Spleen (tissue), 11 donors: Measurements from ENCODE around the gene PRPSAP1. TPM values are rescaled to one million over a fixed set of nuclear protein-coding genes. Genes with fewer than 3 reads are reported as not detected.
A peak's percentile ranks its signal among the peaks of the same experiment; 100 is the strongest.
"Not testable (repeated sequence)": the region's sequence is repeated elsewhere in the genome, so short reads cannot be mapped to it uniquely, and the experiment has no call there.

Source experiments
- DNase-seq: peaks from one replicate; pipeline ENCODE4 v3.0.0-alpha.2; 2020
- H3K27ac ChIP-seq, 8 donors: fragments of 200-600 bp; sonication (generic) in 7 of 8; 1 replicate in 4 of 8; 2 replicates in 4 of 8; pipeline versions ENCODE4 v1.5.0 to v1.8.0; 2016 to 2021; ENCODE audit warnings: inconsistent platforms in 4 of 8, mild to moderate bottlenecking in 4 of 8, moderate library complexity in 1 of 8
- H3K27me3 ChIP-seq, 7 donors: fragments of 200-600 bp; sonication (generic) in 6 of 7; replicated peaks in 1 of 7; 1 replicate in 4 of 7; 2 replicates in 3 of 7; pipeline versions ENCODE4 v1.5.0 to v1.8.0; 2016 to 2021; ENCODE audit warnings: inconsistent platforms in 3 of 7, mild to moderate bottlenecking in 1 of 7
- H3K36me3 ChIP-seq, 6 donors: fragments of 200-600 bp; sonication (generic) in 5 of 6; 1 replicate in 4 of 6; 2 replicates in 2 of 6; pipeline versions ENCODE4 v1.5.0 to v1.8.0; 2016 to 2021; ENCODE audit warnings: inconsistent platforms in 2 of 6
- H3K4me1 ChIP-seq, 6 donors: fragments of 200-600 bp; sonication (generic) in 5 of 6; 1 replicate in 3 of 6; 2 replicates in 3 of 6; pipeline versions ENCODE4 v1.5.0 to v1.8.0; 2016 to 2021; ENCODE audit warnings: inconsistent platforms in 3 of 6
- H3K4me3 ChIP-seq, 8 donors: fragments of 200-600 bp; sonication (generic) in 7 of 8; 1 replicate in 4 of 8; 2 replicates in 4 of 8; pipeline versions ENCODE4 v1.5.0 to v1.8.0; 2016 to 2021; ENCODE audit warnings: inconsistent platforms in 4 of 8, mild to moderate bottlenecking in 4 of 8, moderate library complexity in 2 of 8
- H3K9me3 ChIP-seq, 8 donors: fragments of 200-600 bp; sonication (generic) in 7 of 8; 1 replicate in 4 of 8; 2 replicates in 4 of 8; pipeline versions ENCODE4 v1.5.0 to v1.8.0; 2016 to 2021; ENCODE audit warnings: inconsistent platforms in 4 of 8
- CTCF ChIP-seq, 11 experiments: fragments of 200-600 bp in 7 of 11; fragments of 450-650 bp in 4 of 11; sonication (generic) in 4 of 11; IDR thresholded peaks in 8 of 11; conservative IDR thresholded peaks in 3 of 11; 1 replicate in 7 of 11; 2 replicates in 4 of 11; pipeline versions ENCODE4 v1.4.0 to v1.8.0; 2016 to 2021; ENCODE audit warnings: antibody characterized with exemption in 11 of 11, inconsistent platforms in 4 of 11, mild to moderate bottlenecking in 1 of 11
- POLR2A ChIP-seq, 3 donors: fragments of 450-650 bp; IDR thresholded peaks; one replicate each; pipeline ENCODE4 v1.5.1; 2017; ENCODE audit warnings: antibody characterized with exemption in 3 of 3, mild to moderate bottlenecking in 1 of 3
- POLR2AphosphoS5 ChIP-seq, 3 donors: sonication (generic); formaldehyde crosslinking; IDR thresholded peaks; one replicate each; pipeline ENCODE4 v1.5.1; 2017; ENCODE audit warnings: antibody characterized with exemption in 3 of 3
- WGBS, 5 donors: extraction: QIAGEN DNeasy Blood & Tissue Kit in 3 of 5; methylation state at CpG; one replicate each; pipeline versions ENCODE4 v1.1.5 to v1.1.7; 2013 to 2018; 5-methylcytosine and 5-hydroxymethylcytosine counted together
- intact Hi-C: fragments of 100-400 bp; cut with DNase I; formaldehyde crosslinking; loops from one replicate; pipeline ENCODE4 v1.15.0; 2023; ENCODE audit warnings: low total_unique reads
- polyA plus RNA-seq, 3 donors: library from polyadenylated mRNA; stranded (reverse); fragments of 200-250 nt; gene quantifications; one replicate each; pipeline ENCODE4 v1.2.1, GENCODE V29; 2013
- total RNA-seq, 7 donors: library from RNA; depleted of rRNA in 3 of 7; stranded (reverse); fragments of >200 nt in 3 of 7; fragmentation: NEBNext Ultra II Directional in 4 of 7; extraction: Animal tissue kit (Norgen Biotek cat#: 25700) in 4 of 7; gene quantifications; one replicate each; pipeline versions ENCODE4 v1.1.0 to v1.2.1, GENCODE V29; 2016 to 2021
- donor health status: healthy with polysubstance abuse.
- donor health status: DM: no; HTN: no; CAD: no; lungs with moderate emphysema.
- donor health status: DM: no; HTN: no; CAD: no.
- donor health status: Bipolar disorder and iron deficiency.
- donor health status: healthy.
- donor health status: DM: no; HTN: no; CAD: no.
- donor health status: DM: yes; HTN: yes; CAD: no.

The PRPSAP1 gene
- total and polyA plus RNA-seq, 10 donors, result 17.5 to 54.1 (median 35.8) TPM

- TF ChIP-seq CTCF (IDR thresholded peaks at IDR 0.05 in 8 of 11, conservative IDR thresholded peaks at IDR 0.05 in 3 of 11) (no peak), POLR2AphosphoS5 (IDR thresholded peaks at IDR 0.05) (no peak), POLR2A (IDR thresholded peaks at IDR 0.05) (no peak)
- WGBS, 5 donors, result 44 to 59% (median 55%) methylated on average over 4 of the region's 4 CpGs
- H3K36me3 ChIP-seq, result peaks cover 0 to 72% (median 33%) of the 10 kb centered on the region in 6 donors
- DNase-seq, result no peak
- intact Hi-C loops, result loop anchor here (10.0 kb wide), 1 partner anchor 195 kb away; the partner anchor contains the start of gene RHBDF2
- H3K4me3 ChIP-seq, result no peak overlapping the region
- H3K27ac ChIP-seq, result no peak overlapping the region
- H3K9me3 ChIP-seq, result no peaks in the 10 kb centered on the region
- no peaks in the 10 kb centered on the region for H3K27me3 ChIP-seq
- H3K4me1 ChIP-seq, result no peaks in the 10 kb centered on the region
Measured at GRCh38 chr17:76309461-76309860, 44.3 kb downstream of the PRPSAP1 start.

GRCh38 chr17:76307966-76308338 lies 45.8 kb downstream of the PRPSAP1 start, which contains the start of gene QRICH2:
Gene QRICH2, minus strand, starts transcription at chr17:76308276. Its CDS starts 278 bp downstream, at chr17:76307998.
- TF ChIP-seq CTCF (IDR thresholded peaks at IDR 0.05 in 8 of 11, conservative IDR thresholded peaks at IDR 0.05 in 3 of 11), result no peak
- TF ChIP-seq POLR2AphosphoS5 (IDR thresholded peaks at IDR 0.05), result no peak
- TF ChIP-seq POLR2A (IDR thresholded peaks at IDR 0.05), result no peak
- Histone ChIP-seq H3K27me3 (no peaks in the 10 kb centered on the region), H3K36me3 (peaks cover 0 to 57% (median 22%) of the 10 kb centered on the region in 6 donors), H3K4me1 (peaks cover 0 to under 1% (median 0%) of the 10 kb centered on the region in 6 donors), H3K9me3 (no peaks in the 10 kb centered on the region), H3K27ac (no peak within 1 kb of the TSS), H3K4me3 (no peak within 1 kb of the TSS)
- peak; percentile 43 for DNase-seq
- 95 to 98% (median 97%) methylated on average over 14 to 44 of the region's 44 CpGs for WGBS, 5 donors
- intact Hi-C loops, result loop anchor here (10.0 kb wide), 1 partner anchor 197 kb away; the partner anchor contains the start of gene RHBDF2

DNA sequence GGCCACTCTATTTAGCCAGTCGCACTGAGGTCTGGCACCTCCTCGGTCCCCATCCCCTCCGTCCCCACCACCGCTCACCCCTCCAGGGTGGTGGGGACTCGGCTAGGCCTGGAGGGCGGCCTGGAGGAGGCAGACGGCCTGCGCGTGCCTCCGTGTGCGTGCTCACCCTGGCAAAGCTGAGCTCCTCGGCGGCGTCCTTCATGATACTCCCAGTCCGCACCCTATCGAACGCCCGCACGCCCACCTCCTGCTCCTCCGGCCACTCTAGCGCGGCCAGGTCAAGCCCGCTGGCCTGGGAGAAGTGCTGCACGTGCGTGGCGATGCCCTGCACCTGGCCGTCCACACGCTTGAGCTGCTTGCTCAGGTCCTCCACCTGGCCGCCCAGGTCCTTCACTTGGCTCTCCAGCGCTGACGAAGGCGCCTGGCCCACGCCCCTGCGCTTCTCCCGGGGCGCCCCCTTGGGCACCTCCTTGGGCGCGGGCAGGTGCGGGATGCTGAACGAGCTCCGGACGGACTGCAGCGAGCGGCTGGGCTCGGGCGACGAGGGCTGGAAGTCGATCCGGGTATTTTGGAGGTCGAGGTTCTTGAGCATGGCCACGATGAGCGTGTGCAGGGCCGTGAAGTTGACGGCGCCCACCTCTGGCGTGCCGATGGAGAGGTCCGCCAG lies 46.3 kb downstream of the PRPSAP1 start:
- Histone ChIP-seq H3K27ac (no peak overlapping the region), H3K36me3 (peaks cover 0 to 52% (median 17%) of the 10 kb centered on the region in 6 donors), H3K9me3 (no peaks in the 10 kb centered on the region), H3K4me1 (peaks cover 0 to 6% (median 0%) of the 10 kb centered on the region in 6 donors), H3K27me3 (no peaks in the 10 kb centered on the region), H3K4me3 (no peak overlapping the region)
- WGBS, 5 donors, result 96 to 98% (median 97%) methylated on average over 49 to 58 of the region's 58 CpGs
- TF ChIP-seq POLR2A (IDR thresholded peaks at IDR 0.05) (no peak), CTCF (IDR thresholded peaks at IDR 0.05 in 8 of 11, conservative IDR thresholded peaks at IDR 0.05 in 3 of 11) (no peak), POLR2AphosphoS5 (IDR thresholded peaks at IDR 0.05) (peak in 1 of 3 donors; percentile 52)
- peak; percentile 59 for DNase-seq
- intact Hi-C loops, result loop anchor here (10.0 kb wide), 1 partner anchor 197 kb away; the partner anchor contains the start of gene RHBDF2

- intact Hi-C loops, result loop anchor here (10.0 kb wide), 1 partner anchor 200 kb away; the partner anchor contains the start of gene RHBDF2
- WGBS, 5 donors, result 89 to 99% (median 97%) methylated on average over 3 of the region's 3 CpGs
- H3K27me3 ChIP-seq, H3K9me3 ChIP-seq, H3K4me1 ChIP-seq, H3K4me3 ChIP-seq, H3K27ac ChIP-seq: not testable (repeated sequence)
- peak; percentile 39 for DNase-seq
- H3K36me3 ChIP-seq, result peaks cover 0 to 29% (median 7%) of the 10 kb centered on the region in 6 donors
Measured at GRCh38 chr17:76305135-76305454, 48.6 kb downstream of the PRPSAP1 start.
